CD4-positive, alpha-beta T cell treated with Interleukin-12 subunit alpha and Interleukin-12 subunit beta, for 1 hour (primary cell): Measurements from ENCODE around the gene TRA2A.

Experiments used
- DNase-seq: peaks from one replicate; pipeline ENCODE4 v3.0.0-alpha.2; 2020

TRA2A gene

DNA sequence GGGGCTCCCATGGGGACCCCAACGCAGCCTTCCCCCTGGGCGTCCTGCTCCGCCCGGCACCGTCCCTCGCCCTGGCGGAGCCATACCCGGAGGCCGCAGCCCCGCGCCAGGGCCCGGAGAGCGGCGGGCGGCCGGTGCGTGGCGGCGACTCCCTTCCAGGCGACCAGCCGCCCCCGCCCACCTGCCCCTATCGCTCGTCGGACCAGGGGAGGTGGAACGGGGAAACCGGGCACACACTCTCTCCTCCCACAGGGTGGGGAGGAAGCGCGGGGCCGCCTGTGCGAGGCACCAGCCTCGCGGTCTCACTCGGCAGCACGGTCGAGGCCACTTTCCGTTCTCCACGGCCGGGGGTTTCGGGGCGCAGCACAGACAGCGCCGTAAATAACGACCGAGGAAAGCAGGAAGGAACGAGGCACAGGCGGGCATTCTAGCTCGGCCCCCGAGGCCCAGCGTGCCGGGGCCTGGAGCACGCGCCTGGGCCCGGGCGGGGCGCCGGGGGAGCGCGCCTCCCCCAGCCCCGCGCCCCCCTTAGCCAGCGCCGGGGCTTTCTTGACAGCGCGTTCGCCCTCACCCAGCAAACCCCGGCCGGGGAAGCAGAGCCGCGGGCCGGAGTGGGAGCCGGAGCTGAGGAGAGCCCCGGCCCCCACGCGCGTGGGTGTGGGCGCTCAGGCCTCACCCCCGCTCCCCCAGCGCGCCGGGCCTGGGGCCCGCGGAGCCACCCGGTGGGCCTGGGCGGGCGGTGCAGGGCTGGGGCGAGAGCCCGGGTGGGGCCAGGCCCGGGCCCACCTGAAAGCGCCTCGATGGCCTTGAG lies 62.4 kb downstream of the TRA2A start:
- DNase-seq: no peak

DNA sequence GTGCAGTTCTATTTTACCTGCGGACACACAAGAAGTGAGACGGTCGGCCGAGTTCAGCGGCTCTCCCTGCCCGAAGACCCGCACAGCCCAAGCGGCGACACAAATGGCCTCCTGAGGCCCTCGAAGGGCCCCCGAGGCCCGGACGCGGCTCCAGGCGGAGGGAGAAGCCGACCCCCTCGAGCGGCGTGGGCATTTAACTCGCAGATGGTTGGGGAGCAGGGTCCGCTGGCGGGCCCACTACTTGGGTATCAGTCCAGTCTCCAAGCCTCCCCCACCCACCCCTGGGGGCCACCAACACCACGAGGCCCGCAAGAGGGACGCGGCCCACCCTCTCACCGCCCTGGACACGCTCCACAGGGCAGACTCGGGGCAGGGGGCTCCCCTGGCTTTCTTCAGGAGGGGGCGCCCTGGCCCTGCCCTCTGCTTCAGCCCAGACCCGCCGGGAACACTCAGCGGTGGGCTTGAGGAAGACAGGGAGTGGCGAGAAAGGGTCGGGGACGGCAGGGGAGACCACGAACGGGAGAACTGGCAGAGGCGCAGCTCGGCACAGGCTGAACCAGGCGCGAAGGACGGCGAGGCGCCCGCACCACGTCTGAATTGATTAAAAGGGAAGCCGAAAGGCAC lies 63.1 kb downstream of the TRA2A start:
- DNase-seq: no peak

DNA sequence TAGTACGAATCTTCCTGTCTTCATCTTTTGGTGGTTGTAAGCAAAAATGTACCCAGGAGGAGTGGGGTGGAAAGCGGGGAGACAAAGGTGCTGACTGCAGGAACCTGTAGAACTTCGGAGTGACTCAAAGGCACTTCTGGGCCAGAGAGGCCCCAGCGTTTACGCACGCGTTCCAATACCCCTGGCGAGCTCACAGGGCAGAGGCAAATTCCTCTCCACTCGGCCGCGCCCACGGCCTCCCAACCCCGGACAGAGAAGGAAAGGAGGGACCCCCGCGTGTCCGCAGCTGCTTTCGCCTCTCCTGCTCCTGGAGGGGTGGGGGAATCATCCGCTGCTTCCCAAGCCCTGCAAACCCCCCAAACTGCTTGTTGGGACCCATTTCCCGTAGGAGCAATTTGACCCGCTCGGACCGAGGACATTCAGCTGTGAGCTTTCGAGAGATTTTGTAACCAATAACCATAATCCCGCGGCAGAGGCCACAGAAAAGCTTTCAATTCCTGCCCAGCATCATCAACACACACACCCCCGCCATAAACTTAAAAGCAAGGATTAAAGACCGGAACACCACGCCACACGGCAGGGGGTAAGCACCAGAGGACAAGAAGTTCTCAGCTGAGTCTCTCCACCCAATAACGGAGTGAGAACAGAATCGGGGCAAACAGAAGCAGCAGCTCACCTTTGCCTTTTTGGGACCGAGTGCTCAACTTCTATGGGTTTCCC lies 63.8 kb downstream of the TRA2A start:
- no peak for DNase-seq

DNA sequence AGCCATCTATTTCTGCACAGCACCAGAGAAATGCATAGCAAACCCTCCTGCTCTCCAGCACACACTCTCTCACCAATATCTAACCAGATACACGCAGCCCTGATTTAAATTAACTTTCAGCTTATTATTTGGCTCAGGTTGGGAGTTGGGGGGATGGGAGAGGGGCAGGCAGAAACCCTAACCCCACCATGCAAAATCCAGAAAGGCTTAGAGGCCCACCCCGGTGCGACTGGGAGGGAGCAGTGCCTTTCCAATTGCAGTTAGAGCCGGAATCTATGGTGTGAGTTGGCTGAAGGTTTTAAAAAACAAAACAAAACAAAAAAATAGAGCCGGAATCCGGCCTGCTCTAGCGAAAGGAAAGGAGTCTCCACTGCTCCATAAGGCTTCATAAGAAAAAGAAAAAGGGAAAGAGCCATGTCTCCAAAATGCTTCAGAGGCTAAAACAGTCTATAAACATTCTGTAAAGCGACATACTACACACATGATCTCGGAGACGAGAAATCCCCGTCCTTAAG lies 64.4 kb downstream of the TRA2A start:
- no peak for DNase-seq

DNA sequence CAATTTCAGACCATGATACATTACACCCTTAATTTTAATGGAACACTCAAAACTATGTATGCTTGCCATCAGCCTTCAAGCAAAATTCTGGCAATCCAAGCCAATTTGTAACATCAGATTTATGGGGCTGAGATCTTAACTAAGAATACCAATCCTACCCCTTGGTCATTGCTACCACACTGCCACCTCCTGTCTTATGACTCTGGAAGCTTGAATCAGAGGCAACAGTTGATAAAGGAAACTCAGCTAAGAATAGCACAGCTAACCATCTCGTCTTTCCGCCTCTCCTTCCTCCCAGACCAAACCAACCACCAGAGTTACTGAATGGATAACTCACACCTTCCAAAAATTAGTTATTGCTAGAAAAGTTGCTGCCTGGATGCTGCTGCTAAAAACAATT lies 68.9 kb downstream of the TRA2A start:
- DNase-seq: no peak

DNA sequence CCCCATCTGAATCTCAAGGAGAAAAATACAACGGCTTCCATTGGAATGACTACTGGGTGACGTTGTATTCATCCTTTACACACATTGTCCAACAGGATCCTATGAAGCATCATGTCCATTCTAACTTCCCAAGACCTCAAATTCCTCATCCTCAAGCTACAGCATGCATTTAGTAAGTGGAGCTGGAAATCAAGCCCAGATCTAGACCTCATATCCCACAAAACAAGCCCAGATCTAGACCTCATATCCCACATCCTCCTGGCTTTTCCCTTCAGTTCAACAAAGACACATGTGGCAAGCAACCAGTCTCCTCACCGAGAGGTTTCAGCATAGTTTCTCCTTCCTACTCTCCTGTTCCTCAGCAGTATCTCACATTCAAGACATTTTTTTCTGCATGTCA lies 73.7 kb downstream of the TRA2A start:
- no peak for DNase-seq

DNA sequence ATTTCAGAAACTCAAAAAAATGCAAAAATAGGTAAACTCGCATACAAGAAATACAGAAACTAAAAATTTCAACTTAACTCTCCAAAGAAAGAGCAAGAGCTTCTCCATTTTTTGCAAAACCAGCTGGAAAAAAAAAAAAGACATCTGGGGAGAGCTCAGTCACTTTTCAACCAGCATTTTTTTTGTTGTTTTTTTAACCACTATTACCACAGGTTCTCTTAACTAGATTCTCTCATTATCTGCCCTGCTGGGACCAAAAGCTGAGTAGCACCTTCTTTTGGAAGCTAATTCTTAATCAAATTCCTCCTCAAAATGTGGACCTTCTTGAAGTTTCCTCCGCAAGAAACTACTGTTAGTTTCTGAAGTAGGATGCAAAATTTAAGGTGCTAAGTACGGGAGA lies 75.7 kb downstream of the TRA2A start:
- DNase-seq: no peak

DNA sequence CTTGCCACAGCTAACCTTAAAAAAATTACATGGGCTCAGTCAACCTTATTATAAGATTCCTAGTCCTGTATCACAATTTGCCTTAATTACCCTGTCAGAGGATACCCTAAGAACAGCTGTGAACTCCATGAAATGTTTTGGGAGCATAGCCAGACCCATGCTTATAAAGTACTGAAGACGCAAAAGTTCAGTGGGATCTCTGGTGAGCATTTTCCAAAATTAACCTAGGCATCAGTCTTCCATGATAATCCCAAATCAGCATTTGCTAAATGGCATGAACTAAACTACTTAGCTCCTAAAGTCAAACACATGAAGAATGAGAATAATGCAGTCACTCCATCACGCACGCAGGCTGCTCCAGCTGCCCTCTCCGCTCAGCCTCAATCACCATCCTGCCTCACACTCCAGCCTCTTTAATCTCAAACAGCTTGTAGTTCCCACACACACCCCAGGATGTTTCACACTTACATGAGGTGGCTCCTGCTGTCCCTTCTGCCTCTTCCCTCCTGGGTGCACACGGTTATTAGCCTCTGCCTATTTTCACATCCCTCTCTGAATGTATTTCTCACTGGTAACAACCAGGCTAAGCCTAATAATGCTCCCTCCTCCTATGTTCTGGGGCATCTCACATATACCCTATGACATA lies 76.8 kb downstream of the TRA2A start:
- no peak for DNase-seq
